CD4-positive, alpha-beta T cell treated with Interleukin-6 for 4 hours (primary cell): ENCODE measurements around the gene ZBTB5.
"Not testable (repeated sequence)": the region's sequence is repeated elsewhere in the genome, so short reads cannot be mapped to it uniquely, and the experiment has no call there.

ENCODE experiments used
- DNase-seq: peaks from one replicate; pipeline ENCODE4 v3.0.0-alpha.2; 2020; ENCODE audit warnings: mixed read lengths

ZBTB5 gene

DNA sequence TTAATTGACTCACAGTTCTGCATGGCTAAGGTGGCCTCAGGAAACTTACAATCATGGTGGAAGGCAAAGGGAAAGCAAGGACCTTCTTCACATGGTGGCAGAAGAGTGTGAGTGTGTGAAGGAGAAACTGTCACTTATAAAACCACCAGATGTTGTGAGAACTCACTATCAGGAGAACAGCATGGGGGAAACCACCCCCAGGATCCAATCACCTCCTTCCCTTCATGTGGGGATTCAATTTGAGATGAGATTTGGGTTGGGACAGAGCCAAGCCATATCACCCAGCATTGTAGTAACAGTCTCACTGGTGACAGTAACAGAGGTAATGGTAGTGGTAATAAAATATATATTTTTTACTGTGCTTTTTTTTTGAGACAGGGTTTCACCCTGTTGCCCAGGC is 18.1 kb downstream of the ZBTB5 start:
- DNase-seq: no peak

GRCh38 chr9:37446401-37446800 is 18.8 kb downstream of the ZBTB5 start:
- no peak for DNase-seq

DNA sequence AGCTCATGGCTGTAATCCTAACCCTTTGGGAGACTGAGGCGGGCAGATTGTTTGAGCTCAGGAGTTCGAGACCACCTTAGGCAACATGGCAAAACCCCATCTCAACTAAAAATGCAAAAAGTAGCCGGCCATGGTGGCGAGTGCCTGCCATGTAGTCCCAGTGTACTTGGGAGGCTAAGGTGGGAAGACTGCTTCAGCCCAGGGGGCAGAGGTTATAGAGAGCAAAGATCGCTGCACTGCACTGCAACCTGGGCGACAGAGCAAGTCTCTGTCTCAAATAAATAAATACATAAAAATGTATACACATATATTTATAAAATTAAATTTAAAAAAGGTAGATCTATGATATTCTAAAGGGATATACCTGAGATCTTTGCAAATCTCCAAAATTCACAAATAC is 19.4 kb downstream of the ZBTB5 start:
- no peak for DNase-seq

GRCh38 chr9:37444890-37445289 is 20.4 kb downstream of the ZBTB5 start:
- DNase-seq: no peak

DNA sequence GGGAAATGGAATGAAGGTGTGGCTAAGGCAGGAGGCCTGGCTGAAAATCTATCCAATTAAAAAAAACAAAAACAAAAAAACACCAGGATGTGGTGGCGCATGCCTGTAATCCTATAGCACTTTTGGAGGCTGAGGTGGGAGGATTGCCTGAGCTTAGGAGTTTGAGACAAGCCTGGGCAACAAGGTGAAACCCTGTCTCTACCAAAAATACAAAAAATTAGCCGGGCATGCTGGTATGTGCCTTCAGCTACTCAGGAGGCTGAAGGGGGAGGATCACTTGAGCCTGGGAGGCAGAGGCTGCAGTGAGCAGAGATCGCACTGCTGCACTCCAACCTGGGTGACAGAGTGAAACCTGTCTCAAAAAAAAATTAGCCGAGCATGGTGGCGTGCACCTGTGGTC is 21.7 kb downstream of the ZBTB5 start:
- no peak for DNase-seq

- DNase-seq: no peak
Measured at GRCh38 chr9:37442556-37442955, 22.7 kb downstream of the ZBTB5 start.

DNA sequence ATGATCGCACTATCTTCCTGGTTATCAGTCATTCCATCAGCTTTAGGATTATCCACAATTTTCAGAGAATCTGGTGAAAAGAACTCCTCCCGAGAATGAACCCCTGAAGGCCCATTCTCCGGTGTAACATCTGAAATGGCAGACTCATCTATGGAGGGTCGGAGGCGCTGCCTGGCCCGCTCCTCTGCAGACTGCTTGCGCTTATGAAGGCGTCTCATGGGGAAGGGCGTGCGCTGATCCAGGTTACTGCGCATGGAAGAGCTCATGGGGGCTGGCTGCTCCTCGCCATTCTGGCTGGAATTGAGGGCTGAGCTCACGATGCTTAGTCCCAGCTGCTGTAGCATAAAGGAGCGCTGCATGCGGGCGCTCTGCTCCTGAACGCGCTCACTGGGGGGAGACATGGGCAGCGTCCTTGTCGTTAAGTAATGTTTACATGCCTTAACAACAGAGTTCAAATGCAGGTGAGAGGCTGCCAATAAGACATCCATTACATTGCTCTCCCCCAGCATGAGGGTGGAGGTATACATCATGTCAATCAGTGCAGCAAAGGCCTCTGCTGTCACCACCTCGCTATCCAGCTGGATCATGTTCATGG is 23.4 kb downstream of the ZBTB5 start:
- DNase-seq: no peak

DNA sequence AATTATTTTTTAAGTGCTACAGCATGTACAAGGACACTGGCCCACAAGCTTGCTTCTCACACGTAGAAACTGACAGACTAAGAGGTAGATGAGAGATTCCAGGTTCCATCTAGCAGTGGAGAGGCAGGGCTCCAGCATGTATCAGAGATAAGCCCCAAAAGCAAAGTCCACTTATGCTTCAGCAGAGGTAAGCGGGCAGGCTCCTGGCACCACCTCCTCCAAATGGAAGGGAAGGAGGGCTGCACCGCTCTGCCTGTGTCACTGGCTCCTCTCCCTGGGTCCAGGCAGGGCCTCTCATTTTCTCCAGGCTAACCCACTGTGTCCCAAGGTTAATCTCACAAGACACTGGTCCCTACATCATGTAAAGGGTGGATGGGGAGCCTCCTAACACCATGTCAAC is 26.9 kb downstream of the ZBTB5 start:
- DNase-seq: no peak

- DNase-seq: no peak
Measured at GRCh38 chr9:37437621-37438020, 27.6 kb downstream of the ZBTB5 start.

- no peak for DNase-seq
Measured at GRCh38 chr9:37437010-37437409, 28.2 kb downstream of the ZBTB5 start.

- no peak for DNase-seq
Measured at GRCh38 chr9:37436540-37436939, 28.7 kb downstream of the ZBTB5 start.

DNA sequence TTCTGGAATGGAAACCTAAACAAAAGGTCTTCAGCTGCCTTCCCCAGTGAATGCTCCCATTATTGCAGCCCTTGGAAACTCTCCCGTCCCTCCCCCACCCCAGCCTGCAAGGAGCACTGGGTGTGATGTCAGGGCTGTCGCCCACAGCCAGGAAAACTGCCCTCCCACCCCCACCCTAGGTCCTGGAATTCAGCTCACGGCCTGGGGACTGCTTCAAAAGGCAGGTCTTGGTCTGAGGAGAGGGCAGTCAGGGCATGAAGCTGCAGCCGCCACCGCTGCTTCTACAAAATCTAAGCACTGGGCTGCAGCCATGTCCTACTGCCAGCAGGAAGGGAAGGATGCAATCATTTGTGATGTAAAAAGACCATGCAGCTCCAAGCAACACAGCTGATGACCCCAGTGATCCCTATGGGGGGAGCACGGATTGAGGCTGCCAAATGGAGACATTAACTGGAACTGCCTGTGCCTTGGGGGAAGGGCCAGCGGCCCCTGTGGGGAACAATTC is 31.3 kb downstream of the ZBTB5 start:
- DNase-seq: no peak

DNA sequence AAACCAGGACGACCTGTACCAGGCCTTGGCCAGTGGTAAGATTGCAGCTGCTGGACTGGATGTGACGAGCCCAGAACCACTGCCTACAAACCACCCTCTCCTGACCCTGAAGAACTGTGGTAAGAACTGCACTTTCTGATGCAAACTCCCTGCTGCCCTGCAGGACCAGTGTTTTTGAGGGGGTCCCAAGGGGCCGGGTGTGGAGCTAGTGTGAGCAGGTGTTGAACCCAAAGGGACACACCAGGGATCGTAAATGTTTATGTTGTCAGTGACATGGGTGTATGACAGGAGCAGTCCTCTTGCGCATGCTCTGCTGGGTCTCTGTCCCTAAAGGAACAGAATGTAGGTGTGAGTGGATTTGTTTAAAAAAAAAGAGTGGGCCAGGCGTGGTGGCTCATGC is 33.2 kb downstream of the ZBTB5 start:
- DNase-seq: no peak

- DNase-seq: no peak
Measured at GRCh38 chr9:37430841-37431597, 34.2 kb downstream of the ZBTB5 start.

GRCh38 chr9:37429441-37430285 is 35.6 kb downstream of the ZBTB5 start:
- DNase-seq: no peak

DNA sequence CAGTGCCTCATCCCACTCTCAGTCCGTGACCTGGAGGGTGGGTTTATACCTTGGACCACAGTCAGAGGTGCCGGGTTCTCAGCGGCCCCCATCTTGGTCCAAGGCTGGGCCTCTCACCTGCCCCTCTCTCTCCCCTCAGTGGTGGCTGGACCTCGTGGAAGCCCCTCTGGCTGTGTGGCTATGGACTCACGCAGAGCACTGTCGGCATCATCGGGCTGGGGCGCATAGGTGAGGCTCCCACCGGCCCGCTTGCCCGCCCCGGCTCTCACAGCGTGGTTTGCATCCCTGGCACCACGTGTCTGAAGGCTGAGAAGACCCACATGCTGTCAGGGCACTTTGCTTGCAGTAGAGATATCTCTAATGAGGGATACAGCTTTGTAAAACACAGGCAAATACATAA is 36.9 kb downstream of the ZBTB5 start:
- no peak for DNase-seq

GRCh38 chr9:37426846-37427245 is 38.4 kb downstream of the ZBTB5 start:
- no peak for DNase-seq

DNA sequence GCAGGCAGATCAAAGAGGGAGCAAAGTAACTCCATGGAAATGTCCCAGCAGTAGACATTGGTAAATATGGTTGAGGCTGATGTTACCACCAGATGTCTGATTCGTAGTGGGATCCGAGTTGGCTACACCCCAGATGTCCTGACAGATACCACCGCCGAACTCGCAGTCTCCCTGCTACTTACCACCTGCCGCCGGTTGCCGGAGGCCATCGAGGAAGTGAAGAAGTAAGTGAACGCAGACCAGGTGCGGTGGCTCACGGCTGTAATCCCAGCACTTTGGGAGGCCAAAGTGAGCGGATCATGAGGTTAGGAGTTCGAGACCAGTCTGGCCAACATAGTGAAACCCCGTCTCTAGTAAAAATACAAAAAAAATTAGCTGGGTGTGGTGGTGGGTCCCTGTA is 38.8 kb downstream of the ZBTB5 start:
- DNase-seq: not testable (repeated sequence)

DNA sequence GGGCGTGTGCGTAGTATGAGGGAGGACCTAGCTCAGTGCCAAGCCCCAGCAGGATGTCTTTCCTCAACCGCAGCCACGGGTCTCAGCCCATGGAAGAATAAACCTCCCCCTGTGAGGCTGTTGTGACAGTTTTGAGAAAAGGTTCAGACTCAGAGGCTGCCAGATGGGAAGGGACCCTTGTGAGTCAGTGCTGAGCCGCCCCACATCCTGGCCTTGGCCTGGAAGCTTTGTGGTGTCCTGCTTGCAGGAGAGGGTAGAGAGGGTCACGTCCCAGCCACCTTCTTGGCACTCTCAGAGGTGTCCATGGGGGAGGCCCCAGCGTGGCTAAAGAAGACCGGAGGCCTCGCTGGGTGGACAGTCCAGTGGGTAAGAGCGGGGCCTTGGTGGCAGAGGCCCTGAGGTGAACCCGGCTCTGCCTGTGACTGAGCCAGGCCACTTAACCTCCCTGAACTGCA is 39.9 kb downstream of the ZBTB5 start:
- DNase-seq: no peak

GRCh38 chr9:37424686-37425297 is 40.5 kb downstream of the ZBTB5 start:
- no peak for DNase-seq

- no peak for DNase-seq
Measured at GRCh38 chr9:37424204-37424685, 41.0 kb downstream of the ZBTB5 start.

DNA sequence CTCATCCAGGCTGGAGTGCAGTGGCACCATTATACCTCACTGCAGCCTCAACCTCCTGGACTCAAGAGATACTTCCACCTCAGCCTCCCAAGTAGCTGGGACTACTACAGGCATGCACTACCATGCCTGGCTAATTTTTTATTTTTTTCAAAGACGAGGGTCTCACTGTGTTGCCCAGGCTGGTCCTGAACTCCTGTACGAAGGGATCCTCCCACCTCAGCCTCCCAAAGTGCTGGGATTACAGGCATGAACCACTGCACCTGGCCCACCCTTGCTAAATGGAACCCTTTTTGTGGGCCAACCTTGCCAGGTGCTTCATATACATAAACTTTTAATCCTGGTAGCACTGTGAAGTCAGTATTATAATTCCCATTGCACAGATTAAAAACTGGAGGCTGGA is 41.7 kb downstream of the ZBTB5 start:
- no peak for DNase-seq
